ENCODE results near the gene SARS2.
A peak's percentile ranks its signal among the peaks of the same experiment; 100 is the strongest.
"Not testable (repeated sequence)": the region's sequence is repeated elsewhere in the genome, so short reads cannot be mapped to it uniquely, and the experiment has no call there.

The SARS2 gene, protein sequence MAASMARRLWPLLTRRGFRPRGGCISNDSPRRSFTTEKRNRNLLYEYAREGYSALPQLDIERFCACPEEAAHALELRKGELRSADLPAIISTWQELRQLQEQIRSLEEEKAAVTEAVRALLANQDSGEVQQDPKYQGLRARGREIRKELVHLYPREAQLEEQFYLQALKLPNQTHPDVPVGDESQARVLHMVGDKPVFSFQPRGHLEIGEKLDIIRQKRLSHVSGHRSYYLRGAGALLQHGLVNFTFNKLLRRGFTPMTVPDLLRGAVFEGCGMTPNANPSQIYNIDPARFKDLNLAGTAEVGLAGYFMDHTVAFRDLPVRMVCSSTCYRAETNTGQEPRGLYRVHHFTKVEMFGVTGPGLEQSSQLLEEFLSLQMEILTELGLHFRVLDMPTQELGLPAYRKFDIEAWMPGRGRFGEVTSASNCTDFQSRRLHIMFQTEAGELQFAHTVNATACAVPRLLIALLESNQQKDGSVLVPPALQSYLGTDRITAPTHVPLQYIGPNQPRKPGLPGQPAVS

GRCh38 chr19:38929929-38930775, at the start of gene SARS2:
Gene SARS2 (minus strand): TSS chr19:38930763. CDS start chr19:38930736, 27 bp downstream.
- peak; percentile 74 for DNase-seq

GRCh38 chr19:38979812-38980211, 49.2 kb upstream of the SARS2 start:
- no peak for DNase-seq

DNA sequence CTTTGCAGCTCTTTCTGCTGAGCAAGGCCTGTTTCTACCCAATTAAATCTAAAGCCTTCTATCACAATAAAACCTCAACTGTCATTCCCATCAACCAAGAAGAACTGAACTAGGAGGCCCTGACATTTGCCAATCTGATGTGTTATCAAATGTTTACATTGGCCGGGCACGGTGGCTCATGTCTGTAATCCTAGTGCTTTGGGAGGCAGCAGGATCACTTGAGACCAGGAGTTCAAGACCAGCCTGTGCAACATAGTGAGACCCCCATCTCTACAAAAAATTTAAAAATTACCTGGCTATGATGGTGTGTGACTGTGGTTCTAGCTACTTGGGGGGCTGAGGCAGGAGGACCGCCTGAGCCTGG, 47.7 kb upstream of the SARS2 start:
- no peak for DNase-seq

DNA sequence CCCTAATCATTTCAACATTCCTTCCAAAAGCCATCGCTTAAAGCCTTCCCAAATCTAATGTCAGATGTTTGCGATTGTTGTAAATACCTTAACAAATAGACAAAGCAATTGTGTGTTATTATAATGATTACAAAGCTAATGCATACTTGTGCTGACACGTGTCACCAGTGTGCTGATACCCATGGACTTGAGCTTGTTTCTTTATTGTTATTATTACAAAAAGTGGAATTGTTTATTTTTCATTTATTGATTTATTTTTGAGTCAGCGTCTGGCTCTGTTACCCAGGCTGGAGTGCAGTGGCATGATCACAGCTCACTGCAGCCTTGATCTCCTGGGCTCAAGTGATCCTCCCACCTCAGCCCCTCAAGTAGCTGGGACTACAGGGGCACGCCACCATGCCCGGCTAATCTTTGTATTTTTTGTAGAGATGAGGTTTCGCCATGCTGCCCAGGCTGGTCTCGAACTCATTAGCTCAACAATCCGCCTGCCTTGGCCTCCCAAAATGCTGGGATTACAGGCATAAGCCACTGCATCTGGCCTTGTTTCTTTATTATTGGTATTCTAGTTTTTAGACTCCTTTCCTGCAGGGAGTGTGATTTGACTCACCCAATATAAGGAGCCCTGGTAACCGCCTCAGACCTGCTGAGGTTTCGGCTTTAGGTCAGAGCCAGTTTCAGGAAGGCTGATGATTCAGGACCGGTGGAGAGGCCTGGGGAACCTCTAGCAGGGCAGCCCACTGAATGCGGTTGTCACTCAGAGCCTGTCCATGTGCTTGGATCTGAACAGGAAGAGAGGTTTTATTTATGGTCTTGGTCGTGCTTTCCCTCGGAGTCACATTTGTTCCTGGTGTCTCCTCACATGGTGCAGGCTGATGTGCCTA, 47.1 kb upstream of the SARS2 start:
- DNase-seq: no peak

- no peak for DNase-seq
Measured at GRCh38 chr19:38975861-38976271, 45.3 kb upstream of the SARS2 start.

GRCh38 chr19:38975214-38975860, 44.8 kb upstream of the SARS2 start, which contains the start of gene FBXO17:
Gene FBXO17 (minus strand): TSS chr19:38975742. CDS start chr19:38950319, 25,423 bp downstream.
- no peak for DNase-seq

DNA sequence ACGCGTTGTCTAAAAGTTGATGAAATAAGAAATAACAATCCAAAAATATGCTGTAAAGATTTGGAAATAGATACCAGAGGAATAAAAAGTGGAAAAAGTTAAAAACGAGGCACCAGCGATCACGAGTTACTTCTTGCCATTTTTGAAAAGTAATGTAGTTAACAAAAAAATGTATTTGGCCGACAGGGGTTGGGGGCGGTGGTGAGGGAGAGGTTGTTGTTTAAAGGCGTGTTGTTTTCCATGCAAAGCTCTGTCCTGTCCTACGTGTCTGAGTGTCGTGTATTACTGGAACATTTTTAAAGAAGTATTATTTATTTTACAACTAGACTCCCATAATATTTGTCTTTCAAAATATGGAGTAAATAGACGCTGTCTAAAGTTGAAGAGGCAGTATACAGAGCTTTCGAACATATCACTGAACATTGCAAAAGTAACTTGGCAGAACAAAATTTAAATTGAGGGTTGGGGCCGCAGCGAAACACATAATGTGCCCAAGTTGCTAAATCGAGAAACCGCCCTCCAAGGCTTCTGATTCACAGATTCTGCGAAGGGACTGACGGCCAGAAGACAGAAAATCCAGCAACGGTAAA, 44.2 kb upstream of the SARS2 start:
- DNase-seq: no peak

- DNase-seq: no peak
Measured at GRCh38 chr19:38971672-38972071, 41.1 kb upstream of the SARS2 start.

DNA sequence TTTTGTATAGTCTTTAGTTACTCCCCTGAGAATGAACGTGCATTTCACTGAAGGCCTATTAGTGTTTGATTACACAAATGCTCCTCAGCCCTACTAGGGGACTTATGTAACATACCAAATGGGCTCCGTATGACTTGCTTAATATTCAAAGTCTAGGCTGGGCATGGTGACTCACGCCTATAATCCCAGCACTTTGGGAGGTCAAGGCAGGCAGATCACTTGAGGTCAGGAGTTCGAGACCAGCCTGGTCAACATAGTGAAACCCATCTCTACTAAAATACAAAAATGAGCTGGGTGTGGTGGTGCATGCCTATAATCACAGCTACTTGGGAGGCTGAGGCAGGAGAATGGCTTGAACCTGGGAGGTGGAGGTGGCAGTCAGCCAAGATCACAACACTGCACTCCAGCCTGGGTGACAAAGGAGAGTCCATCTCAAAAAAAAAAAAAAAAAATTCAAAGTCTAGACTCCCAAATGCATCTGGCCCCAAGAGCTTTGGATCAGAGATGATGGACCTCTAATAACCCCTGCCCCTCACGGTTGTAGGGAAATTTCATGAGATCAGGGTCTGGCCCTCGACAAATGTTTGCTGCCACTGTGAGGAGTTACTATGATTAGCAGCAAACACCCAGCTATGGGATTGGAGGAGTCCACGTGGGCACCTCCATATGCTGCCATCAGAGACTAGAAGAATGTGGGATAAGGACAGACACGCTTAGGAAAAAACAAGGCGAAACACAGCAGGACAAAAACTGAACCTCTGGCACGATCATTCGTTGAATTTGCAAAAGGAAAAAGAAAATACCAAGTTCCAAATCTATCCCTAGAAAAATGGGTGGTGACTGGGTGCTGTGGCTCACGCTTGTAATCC, 40.3 kb upstream of the SARS2 start:
- DNase-seq: no peak

- DNase-seq: not testable (repeated sequence)
Measured at GRCh38 chr19:38966149-38966548, 35.6 kb upstream of the SARS2 start.

GRCh38 chr19:38964738-38965137, 34.2 kb upstream of the SARS2 start:
- no peak for DNase-seq

DNA sequence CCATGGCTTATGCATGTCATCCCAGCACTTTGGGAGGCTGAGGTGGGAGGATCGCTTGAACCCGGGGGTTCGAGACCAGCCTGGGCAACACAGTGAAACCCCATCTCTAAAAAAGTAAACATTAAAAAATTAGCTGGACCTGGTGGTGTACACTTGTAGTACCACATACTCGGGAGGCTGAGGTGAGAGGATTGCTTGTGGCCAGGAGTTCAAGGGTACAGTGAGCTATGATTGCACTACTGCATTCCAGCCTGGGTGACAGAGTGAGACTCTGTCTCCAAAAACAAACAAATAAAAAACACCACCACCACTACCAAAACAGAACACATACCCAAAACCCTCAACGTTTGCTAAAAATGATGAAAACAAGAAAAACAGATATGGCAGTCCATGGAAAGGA, 29.1 kb upstream of the SARS2 start:
- DNase-seq: no peak

GRCh38 chr19:38958301-38958700, 27.7 kb upstream of the SARS2 start:
- DNase-seq: no peak

DNA sequence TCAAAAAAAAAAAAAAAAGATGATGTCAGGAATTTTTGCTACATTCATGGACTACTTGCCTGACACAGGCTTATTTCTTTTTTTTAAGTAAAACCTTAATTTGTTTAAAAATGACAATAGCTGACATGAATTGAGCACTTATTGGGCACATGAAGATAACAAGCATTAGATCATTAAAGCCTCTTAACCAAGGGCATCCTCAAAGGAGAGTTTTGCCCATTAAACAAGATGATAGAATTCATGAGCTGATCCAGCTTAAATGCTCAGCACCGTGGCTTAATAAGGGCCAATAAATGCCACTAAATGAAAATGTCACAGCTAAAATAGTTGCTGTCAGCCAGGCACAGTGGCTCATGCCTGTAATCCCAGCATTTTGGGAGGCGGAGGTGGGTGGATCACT, 25.7 kb upstream of the SARS2 start:
- no peak for DNase-seq

- DNase-seq: no peak
Measured at GRCh38 chr19:38953677-38954076, 23.1 kb upstream of the SARS2 start.

DNA sequence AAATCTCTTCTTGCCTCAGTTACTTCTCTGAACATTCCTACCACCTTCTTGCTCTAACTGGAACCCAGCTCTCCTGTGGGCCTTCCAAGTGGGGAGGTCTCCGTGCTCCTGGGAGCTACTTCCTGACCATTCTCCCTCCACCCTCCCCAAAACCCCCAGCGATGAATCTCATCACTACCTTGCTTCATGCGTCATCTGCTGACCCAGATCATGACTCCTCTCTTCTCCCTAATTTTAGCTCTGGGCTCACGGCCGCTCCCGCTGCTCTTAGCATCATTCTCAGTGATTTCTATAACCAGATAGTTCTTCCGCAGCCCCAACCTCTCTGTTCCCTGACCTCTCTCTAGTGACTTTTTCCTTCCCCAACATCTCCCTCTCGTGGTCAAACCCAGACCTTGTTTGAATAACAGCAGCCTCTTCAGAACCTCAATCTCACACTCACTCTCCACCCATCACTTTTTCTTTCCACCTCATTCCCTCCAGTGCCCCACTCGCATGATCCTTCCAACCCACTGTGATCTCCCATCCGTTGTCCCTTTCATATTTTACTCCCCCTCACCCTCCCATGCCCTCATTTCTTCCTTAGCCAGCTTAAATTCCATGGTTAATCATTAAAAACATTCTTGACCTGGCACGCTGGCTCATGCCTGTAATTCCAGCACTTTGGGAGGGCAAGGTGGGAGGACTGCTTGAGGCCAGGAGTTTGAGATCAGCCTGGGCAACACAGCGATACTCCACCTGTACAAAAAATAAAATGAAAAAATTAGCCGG, 22.0 kb upstream of the SARS2 start:
- peak; percentile 33 for DNase-seq

DNA sequence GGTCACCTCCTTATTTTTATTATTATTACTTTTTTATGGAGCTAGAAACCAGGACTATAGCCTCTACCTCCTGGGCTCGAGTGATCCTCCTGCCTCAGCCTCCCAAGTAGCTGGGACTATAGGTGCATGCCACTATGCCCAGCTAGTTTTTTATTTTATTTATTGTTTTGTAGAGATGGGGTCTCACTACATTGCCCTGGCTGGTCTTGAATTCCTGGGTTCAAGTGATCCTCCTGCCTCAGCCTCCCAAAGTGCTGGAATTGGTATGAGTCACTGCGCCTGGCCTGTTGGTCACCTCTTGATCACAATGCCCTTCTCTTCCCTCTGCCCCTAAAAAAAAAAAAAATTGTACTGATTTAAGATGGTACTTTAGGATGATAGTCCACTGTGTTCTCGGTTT, 20.6 kb upstream of the SARS2 start:
- DNase-seq: no peak

GRCh38 chr19:38949580-38950367, 19.2 kb upstream of the SARS2 start:
- DNase-seq: no peak

Measured in NCI-H226 (cell line).